ENCODE data around the gene ELF1. TPM values are rescaled to one million over a fixed set of nuclear protein-coding genes. Genes with fewer than 3 reads are reported as not detected.

Gene ELF1
- total RNA-seq, 4 donors from 2014 or later: 66.9 to 96.2 (median 72.1) TPM

- no peak for DNase-seq (ENCODE audit: extremely low spot score)
- TF ChIP-seq POLR2A (IDR thresholded peaks at IDR 0.05; ENCODE audit: low read depth) (no peak), EP300 (IDR thresholded peaks at IDR 0.05) (no peak), CTCF (IDR thresholded peaks at IDR 0.05) (no peak)
- Histone ChIP-seq H3K4me3 (no peak overlapping the region), H3K4me1 (peaks cover 11 to 35% (median 32%) of the 10 kb centered on the region in 4 donors), H3K27me3 (no peaks in the 10 kb centered on the region), H3K36me3 (no peaks in the 10 kb centered on the region), H3K9me3 (no peaks in the 10 kb centered on the region), H3K27ac (replicated peaks in 1 of 4) (no peak overlapping the region)
- 87% methylated on average over 6 of the region's 6 CpGs for WGBS
- intact Hi-C loops (cut with DNase I): no loop called here
Measured at GRCh38 chr13:41015920-41016319, 3.2 kb downstream of the ELF1 start.

DNA sequence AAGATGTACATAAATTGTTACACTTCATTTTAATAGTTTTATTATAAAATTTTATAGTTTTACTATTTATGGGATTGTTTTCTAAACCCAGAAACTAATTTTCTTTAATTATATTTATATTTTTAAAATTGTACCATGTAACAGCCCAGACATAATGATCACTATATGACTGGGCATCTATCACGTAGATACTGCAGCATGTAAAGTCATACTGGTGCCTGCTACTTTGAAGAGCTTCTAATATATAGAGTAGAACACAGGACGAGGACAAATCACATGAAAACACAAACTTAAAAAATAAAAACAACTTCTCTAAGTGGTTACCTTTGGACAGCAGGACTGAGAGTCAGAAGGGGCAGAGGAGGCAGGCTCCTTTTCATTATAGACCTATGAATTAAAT, 5.3 kb downstream of the ELF1 start:
- no peak for DNase-seq (ENCODE audit: extremely low spot score)
- intact Hi-C loops (cut with DNase I): no loop called here
- Histone ChIP-seq H3K4me3 (no peak overlapping the region), H3K9me3 (no peaks in the 10 kb centered on the region), H3K27me3 (no peaks in the 10 kb centered on the region), H3K36me3 (no peaks in the 10 kb centered on the region), H3K4me1 (peaks cover 10 to 14% (median 12%) of the 10 kb centered on the region in 4 donors), H3K27ac (replicated peaks in 1 of 4) (no peak overlapping the region)
- 86% methylated on average over 2 of the region's 2 CpGs for WGBS
- TF ChIP-seq EP300 (IDR thresholded peaks at IDR 0.05): no peak

DNA sequence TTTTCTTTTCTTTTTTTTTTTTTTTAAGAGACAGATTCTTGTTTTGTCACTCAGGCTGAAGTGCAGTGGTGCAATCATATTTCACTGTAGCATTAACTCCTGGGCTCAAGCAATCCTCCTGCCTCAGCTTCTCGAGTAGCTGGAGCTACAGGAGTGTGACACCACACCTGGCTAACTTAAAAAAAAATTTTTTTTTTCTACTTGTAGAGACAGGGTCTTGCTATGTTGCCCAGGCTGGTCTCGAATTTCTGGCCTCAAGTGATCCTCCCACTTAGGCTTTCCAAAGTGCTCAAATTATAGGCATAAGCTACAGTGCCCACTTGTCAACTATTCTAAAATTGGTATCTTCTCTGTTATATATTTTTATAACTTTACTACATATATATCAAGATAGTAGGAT, 6.6 kb downstream of the ELF1 start:
- H3K36me3 ChIP-seq: no peaks in the 10 kb centered on the region
- WGBS: 79% methylated on average over 2 of the region's 2 CpGs
- no peak overlapping the region for H3K4me3 ChIP-seq
- TF ChIP-seq CTCF (IDR thresholded peaks at IDR 0.05): no peak
- TF ChIP-seq POLR2AphosphoS5 (IDR thresholded peaks at IDR 0.05): no peak
- TF ChIP-seq EP300 (IDR thresholded peaks at IDR 0.05): no peak
- TF ChIP-seq POLR2A (IDR thresholded peaks at IDR 0.05; ENCODE audit: low read depth): no peak
- no peaks in the 10 kb centered on the region for H3K9me3 ChIP-seq
- intact Hi-C loops (cut with DNase I): no loop called here
- H3K27ac ChIP-seq (replicated peaks in 1 of 4): no peak overlapping the region
- H3K27me3 ChIP-seq: no peaks in the 10 kb centered on the region
- DNase-seq (ENCODE audit: extremely low spot score): no peak
- H3K4me1 ChIP-seq: peaks cover 9 to 15% (median 13%) of the 10 kb centered on the region in 4 donors

DNA sequence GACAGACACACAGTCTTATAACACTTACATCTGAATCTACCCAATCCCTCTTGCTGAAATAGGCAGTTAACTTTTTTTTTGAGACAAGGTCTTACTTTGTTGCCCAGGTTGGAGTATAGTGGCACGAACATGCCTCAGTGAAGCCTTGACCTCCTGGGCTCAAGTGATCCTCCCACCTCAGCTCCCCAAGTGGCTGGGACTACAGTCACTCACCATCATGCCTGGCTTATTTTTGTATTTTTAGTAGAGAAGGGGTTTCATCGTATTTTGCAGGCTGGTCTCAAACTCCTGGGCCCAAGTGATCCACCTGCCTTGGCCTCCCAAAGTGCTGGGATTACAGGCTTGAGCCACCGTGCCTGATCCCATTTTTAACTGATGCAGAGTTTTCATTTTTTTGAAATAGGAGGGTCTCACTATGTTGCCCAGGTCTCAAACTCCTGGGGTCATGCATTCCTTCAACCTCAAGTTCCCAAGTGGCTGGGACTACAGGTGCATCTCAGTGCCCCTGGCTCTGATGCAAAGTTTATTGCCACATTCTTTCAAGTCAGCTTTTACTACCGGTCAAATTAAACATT, 7.6 kb downstream of the ELF1 start:
- intact Hi-C loops (cut with DNase I): no loop called here
- TF ChIP-seq EP300 (IDR thresholded peaks at IDR 0.05) (no peak), POLR2A (IDR thresholded peaks at IDR 0.05; ENCODE audit: low read depth) (no peak), POLR2AphosphoS5 (IDR thresholded peaks at IDR 0.05) (no peak), CTCF (IDR thresholded peaks at IDR 0.05) (no peak)
- no peaks in the 10 kb centered on the region for H3K36me3 ChIP-seq
- no peaks in the 10 kb centered on the region for H3K9me3 ChIP-seq
- peaks cover 9 to 17% (median 13%) of the 10 kb centered on the region in 4 donors for H3K4me1 ChIP-seq
- DNase-seq (ENCODE audit: extremely low spot score): no peak
- WGBS: 80% methylated on average over 4 of the region's 4 CpGs
- H3K4me3 ChIP-seq: no peak overlapping the region
- H3K27me3 ChIP-seq: no peaks in the 10 kb centered on the region
- H3K27ac ChIP-seq (replicated peaks in 1 of 4): no peak overlapping the region

DNA sequence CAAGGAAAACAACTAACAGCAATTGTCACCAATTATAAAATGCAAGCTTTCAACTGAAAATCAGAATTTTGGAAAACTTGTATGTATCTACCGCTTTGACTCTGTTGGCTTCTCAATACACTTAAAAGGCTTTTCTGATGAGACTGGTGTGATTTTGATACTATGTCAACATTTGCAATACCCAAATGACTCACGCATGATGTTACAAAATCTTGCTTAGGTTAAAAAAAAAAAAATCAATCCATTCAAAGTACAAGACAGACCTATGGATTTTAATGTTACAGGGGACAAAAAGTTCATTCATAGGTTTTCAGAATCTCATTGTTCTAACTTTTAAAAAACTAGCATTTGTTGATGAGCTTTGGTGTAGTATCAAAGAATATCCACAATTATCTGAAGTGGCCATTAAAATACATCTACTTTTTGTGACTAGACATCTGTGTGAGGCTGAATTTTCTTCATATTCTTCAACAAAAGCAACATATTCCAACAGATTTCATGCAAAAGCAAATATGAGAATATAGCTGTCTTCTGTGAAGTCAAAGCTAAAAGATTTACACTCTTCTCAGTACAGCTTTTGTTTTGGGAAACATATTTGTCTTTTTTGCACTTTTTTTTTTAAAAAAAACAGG, 10.7 kb downstream of the ELF1 start:
- TF ChIP-seq CTCF (IDR thresholded peaks at IDR 0.05) (no peak), EP300 (IDR thresholded peaks at IDR 0.05) (no peak), POLR2AphosphoS5 (IDR thresholded peaks at IDR 0.05) (no peak)
- DNase-seq (ENCODE audit: extremely low spot score): no peak
- intact Hi-C loops (cut with DNase I): no loop called here

More for the DNA sequence above, 10.7 kb downstream of the ELF1 start:
- no peaks in the 10 kb centered on the region for H3K27me3 ChIP-seq
- H3K9me3 ChIP-seq: no peaks in the 10 kb centered on the region
- H3K27ac ChIP-seq (replicated peaks in 1 of 4): no peak overlapping the region
- no peak overlapping the region for H3K4me3 ChIP-seq
- 82% methylated on average over 2 of the region's 2 CpGs for WGBS
- no peaks in the 10 kb centered on the region for H3K36me3 ChIP-seq
- peaks cover 15 to 24% (median 20%) of the 10 kb centered on the region in 4 donors for H3K4me1 ChIP-seq

Data from esophagus muscularis mucosa (tissue), 4 donors.